Stimulated activated CD4-positive, alpha-beta T cell treated with anti-CD3 and anti-CD28 coated beads, Interleukin-4, amount 100 ng/mL, for 1 hour (primary cell): Measurements from ENCODE around the gene STIM1.

Source experiments
- DNase-seq: peaks from one replicate; pipeline ENCODE4 v3.0.0-alpha.2; 2020

Gene STIM1

DNA sequence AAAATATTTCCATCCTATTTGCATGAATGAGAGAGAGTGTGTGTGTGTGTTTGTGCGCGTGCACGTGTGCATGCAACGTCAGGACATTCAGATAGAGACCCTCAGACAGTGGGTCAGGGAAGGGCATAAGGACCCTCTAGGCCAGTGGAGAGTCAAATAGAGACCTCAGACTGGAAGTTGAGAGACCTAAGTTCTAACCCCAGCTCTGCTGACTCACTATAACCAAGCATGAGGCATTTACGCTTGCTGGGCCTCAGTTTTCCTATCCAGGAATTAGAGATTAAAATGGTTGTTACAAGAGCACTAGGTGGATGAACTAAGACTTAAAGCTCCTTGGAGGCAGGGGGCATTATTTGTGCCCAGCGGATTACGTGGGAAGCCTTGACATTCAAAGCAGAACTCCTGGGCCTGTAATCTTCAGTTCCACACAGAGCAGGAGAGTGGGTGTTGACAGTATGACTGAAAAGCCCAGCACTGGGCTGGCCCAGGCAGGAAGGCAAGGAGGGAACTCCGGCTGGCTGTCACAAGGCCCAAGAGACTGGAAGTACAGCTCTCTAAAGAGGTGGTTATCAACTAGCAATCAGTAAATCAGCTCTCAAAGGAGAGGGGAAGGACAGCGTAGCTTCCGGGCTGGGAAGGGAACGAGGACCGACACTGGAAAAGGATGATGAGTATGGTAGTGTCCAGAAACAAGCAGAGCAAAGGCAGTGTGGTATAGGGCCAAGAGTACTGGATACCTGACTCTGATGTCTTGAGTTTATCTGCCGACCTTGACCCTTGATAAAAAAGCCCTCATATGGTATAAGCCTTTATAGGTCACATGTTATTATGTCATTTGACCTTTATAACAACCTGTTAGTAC lies 23.9 kb upstream of the STIM1 start:
- DNase-seq = no peak

DNA sequence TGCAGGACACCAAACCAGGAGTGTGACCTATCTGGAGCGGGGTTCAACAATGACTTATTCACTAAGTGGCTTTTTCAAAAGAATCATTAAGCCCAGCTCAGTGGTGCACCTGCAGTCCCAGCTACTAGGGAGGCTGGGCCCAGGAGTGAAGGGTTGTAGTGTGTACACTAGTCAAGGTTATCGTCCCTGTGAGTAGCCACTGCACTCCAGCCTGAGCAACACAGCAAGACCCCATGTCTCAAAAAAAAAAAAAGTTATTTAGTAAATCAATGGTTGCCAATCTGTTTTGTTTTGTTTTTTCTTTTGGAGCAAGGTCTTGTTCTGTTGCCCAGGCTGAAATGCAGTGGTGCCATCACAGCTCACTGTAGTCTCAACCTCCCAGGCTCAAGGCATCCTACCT lies 22.6 kb upstream of the STIM1 start:
- DNase-seq = no peak

DNA sequence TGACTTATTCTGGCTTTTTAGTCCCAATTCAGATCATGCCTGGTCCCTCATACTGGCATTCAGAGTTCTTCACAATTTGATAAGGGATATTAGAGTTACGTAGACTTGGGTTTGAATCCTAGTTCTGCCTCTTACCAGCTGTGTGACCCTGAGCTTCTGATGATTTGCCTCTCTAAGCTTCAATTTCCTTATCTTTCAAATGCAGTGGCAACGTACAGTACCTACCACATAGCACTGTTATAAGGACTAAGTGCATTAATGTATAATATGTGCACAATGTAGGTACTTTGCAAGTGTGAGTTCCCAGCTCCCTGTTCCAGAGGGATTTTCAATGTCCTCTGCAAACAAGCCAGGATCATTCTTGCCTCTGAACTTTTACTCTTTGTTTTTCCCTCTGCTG lies 22.0 kb upstream of the STIM1 start:
- DNase-seq = no peak

DNA sequence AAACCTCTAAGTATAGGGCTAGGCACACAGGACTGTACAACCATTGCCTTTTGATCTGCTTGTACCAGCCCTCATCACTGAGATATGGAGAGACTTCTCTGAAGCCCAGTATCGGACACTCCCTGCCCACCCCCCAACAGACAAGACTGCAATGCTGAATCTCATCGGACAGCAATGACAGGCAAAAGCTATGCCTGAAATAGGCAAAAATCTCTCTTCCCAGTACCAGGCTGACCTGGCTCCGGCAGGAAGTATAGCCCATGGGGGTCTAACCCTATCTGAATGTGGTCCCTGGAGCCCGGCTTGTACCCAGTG lies 21.2 kb upstream of the STIM1 start:
- no peak for DNase-seq

DNA sequence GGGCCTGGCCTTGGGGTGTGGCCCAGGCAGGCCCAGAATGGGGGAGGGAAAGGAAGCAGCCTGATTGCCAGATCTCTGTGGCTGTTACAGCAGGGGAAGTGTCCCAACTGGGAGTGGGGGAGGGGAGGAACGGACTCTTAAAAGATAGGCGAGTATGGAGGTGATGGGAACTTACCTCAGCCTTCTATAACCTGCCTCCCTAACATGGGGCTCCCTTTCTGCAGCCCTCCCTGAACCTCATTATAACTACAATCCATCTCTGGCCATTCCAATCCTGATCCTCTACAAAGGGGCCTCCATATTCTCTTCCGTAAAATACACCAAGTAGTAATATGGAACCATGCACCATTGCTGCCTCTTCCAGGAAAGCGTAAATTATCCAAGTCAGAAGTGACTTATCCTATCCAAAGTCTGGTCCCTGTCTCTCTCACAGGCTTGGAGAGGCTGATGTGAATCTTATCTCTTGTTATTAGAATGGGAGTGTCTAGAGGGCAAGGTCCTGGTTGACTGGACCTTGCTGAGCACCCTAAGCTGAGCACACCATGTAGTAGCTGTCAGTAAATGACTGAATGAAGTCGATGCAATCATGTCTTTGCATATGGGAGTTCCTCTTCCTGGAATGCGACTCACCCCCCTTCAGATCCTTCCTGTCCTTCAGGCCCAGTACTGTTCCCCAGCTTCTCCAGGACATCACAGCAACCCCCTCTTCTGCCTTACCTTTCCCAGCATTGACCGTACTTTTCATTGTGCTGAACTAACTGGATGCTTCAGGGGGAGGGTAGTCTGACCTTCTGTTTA lies 20.6 kb upstream of the STIM1 start:
- DNase-seq = no peak

DNA sequence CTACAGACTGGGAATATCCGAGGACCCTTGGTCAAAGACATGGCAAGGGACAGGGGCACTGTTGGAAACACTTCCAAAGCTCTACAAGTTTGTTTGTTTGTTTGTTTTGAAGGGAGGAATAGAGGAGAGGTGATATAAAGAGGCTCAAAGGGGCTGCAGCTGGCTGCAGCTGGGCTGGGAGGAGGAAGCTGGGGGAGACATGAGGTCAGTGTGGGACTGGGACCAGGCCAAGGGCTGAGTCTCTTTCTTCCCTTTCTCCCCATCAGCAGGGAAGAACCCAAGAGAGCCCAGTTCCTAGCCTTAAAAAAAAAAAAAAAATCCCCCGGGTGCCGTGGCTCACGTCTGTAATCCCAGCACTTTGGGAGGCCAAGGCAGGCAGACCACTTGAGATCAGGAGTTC lies 19.7 kb upstream of the STIM1 start:
- DNase-seq = no peak

DNA sequence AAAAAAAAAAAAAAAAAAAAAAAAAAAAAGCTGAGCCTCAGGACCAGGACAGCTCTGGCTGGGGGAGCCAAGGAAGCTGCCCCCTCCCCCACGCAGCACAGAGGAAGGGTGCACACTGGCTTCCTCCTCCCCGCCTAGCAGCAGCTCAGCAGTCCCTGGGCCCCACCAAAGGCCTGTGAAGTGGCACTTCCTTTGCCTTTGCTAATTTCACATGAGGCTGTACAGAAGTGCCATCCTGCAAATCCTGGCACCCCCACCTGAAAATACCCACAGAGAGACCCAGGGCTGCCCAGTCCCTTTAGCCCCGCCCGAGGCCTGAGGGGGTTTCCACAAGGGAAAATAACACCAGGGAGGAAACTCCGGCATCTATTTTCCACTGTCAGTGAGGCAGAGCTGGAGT lies 18.6 kb upstream of the STIM1 start:
- peak; percentile 52 for DNase-seq

DNA sequence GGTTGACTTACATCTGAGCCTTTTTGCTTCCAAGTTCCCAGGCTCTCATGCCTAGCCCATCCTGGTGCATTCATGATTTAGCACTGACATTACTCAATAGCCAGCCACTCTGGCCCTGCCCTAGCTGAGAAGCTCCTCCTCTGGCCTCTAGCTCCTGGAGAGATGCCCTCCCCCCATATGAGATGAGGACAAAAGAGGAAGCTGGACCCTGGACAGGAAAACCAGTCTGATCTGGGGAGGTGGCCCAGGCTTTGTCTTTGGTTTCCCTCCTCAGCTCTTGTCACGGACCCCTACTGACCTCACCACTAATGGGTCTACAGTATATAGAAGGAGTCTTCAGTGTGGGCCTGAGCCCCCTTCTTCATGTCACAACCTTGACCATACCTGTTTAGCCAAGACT lies 17.7 kb upstream of the STIM1 start:
- DNase-seq = no peak

DNA sequence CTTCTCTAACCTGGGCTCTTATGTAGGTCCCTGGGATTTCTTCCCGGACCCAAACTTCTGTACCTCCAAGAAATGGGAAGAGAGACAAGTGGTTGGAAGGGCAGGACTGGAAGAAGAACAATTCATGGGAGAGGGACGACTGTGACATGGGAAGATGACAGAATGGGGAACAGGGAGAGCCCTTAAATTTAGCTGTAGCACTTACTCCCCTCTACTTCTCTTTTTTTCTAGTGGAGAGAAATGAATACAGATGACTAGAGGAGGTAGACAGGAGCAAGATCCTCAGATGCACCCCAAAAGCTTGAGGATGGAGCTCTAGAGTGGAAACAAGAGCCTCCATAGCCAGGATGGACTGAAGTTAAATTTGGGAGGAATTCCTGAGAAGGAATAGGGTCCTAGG lies 17.0 kb upstream of the STIM1 start:
- no peak for DNase-seq

DNA sequence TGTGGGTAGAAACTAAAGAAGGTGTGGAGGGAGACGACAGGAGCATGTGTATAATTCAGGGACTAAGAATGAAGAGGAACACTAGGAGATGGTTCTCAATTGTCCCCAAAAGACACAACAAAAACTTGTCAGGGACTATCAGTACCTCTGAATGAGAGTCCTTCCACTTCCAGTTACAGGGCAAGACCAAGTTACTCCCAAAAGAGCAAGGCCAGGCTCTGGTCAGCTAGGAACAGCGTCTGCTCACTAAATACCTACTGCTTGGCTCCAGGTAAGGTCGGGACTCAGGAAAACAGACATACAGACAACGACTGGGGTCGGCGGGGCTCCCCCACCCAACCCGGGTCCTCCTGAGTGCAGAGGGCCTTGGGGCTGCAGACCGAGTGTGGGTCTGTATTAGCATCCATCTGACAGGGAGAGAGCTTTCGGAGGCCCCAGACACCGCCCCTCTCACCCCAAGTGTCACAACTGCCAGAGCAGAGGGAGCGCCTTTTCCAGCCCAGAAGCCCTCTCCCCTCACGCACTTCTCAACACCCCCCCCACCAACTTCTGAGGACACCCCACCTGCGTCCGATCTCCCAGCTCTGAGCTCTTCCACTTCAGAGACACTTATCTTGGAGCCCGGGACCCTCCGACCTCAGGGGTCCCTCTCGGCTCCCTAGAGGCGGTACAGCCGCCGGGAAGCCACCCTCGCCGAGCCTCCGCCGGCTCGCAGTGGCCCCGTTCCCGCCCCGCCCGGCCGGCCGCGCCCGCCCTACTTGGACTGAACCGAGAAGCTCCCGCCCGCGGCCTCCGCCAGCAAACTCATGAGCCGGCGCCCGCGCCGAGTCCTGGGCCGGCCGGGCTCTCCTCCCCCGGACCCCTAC lies 15.2 kb upstream of the STIM1 start:
- DNase-seq = peak; percentile 45

DNA sequence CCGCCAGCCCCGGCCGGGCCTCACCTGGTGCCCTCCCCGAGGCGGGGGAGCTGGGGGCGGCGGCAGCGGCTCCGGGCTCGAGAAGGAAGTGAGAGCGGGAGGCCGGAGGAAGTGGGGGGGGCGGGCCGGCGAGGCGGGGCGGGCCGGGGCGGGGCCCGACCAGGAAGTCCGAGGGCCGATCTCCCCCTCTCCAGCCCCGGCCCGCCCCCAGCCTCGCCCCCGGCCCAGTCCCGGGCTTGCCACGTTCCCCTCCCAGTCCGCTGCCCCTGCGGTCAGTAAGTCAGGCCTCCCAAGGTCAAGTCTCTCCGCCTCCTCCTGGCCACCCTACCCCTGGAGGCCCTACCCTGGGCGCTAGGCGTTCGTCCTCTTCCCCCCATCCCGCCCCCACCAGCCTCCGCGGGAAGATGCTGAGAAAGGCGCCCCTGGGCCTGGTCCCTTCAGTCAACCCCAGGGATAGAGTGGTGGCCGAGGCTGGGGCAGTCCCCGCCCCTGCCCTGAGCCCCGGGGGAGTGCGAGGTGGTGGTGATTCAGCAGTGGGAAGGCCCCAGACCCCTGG lies 14.5 kb upstream of the STIM1 start, which contains the start of gene RHOG:
Gene RHOG, minus strand, starts transcription at position 90 of the 556 bp plus-strand sequence. CDS start 12,821 bp downstream, outside the sequence.
- DNase-seq = peak; percentile 92

DNA sequence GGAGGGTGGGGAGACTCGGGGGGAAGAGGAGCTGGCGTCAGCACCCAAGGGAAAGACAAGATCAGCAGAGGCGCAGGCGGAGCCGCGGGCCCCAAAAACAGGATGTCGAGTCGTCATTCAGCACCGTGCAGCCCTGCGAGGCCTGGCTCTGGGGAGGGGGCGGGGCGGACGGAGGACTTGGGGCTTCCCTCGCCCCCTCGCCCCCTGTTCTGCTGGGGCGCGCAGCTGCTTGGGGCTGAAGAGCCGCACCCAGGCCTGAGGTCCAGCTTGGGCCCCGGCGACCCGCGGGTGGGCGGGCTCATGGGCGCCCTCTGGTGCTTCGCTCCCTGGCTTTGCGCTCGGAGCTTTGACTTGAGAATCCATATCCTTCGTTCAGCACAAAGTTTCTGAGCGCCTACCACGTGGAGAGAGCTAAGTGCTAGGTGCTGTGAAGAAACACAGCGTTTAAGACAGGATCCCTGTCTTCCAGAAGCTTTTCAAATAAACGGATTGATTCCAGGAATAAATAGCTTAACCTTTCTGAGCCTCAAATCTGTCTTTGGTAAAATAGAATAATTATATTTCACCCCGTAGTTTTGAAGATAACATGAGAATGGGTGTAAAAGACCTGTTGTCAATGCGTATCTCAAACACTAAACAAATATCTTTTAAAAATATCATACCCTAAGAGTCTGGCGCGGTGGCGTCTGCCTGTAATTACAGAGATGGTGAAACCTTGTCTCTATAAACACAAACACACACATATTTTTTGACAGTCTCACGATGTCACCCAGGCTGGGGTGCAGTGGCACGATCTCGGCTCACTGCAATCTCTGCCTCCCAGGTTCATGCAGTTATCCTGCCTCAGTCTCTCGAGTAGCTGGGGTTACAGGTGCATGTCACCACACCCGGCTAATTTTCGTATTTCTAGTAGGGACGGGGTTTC lies 13.8 kb upstream of the STIM1 start:
- DNase-seq = no peak

DNA sequence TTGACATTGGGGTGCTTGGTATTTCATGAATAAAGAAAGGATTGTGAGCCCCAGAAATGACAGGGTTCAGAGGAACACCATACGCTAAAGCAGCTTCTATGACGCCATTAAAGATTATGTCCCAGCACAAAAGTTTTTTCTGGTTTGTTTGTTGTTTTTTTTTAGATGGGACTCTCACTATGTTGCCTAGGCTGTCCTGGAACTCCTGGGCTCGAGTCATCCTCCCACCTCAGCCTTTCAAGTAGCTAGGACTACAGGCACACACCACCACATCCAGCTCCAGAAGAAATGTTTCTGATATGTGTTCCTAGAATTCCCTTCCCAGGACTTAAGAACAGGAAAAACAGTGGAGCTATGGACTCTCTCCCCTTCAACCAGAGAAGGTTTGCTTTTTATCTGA lies 12.1 kb upstream of the STIM1 start:
- no peak for DNase-seq

DNA sequence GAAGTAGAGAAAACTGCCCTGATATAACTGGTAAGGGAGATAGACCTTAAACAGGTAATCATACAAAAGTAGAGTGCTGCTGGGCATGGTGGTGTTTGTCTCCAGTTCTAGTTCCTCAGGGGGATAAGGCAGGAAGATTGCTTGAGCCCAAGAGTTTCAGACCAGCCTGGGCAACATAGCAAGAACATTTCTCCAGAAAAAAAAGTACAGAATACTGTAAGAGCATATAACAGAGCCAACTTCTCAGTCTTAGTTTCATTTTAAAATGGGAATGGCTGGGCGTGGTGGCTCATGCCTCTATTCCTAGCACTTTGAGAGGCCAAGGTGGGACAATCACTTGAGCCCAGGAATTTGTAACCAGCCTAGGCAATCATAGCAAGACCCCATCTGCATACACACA lies 10.2 kb upstream of the STIM1 start:
- no peak for DNase-seq

DNA sequence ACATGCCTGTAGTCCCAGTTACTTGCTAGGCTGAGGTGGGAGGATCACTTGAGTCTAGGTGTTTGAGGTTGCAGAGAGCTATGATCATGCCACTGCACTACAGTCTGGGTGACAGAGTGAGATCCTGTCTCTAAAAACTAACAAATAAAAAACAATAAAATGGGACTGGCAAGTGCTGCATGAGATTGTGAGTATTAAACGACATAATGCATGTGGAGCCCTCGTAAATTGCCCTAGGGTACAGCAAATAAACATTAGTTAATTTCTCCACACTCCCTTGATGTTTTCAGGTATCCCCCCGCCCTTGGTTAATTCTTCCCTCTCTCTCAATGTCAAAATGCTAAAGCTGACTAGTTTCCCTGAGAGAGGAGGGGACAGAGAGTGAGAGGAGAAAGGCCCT lies 9.8 kb upstream of the STIM1 start:
- no peak for DNase-seq

DNA sequence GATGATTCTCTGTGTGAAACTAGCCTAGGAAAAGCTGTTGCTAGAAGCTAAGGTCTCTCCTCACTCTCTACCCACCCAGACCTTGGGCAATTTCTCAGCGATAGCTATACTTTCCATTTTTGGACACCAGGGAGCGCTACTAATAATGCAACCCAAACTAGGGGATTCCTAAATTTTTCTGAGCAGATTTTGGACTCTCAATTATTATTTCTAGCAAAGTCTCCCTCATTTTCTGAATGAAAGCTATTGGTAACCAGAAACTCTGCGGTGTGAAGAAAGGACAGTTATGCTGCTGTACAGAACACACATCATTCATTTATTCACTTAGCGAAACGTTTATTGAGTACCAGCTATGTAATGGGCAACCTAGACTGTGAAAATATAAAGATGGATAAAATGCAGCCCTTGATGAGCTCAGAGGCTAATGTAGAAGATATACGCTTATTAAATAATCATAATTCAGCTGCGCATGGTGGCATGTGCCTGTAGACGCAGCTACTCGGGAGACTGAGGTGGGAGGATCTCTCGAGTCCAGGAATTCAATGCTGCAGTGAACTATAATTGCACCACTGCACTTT lies 6.1 kb upstream of the STIM1 start:
- no peak for DNase-seq

DNA sequence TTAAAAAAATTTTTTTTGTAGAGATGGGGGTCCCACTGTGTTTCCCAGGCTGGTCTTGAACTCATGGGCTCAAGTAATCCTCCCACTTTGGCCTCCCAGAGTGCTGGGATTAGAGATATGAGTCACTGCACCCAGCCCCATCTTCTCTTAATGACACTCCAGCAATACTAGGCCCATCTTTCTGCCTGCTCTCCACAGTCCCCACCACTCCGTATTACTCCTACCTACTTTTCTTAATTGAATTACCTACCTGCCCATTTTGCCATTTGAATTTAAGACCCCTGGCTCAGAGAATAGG lies 2.0 kb upstream of the STIM1 start:
- DNase-seq = no peak

DNA sequence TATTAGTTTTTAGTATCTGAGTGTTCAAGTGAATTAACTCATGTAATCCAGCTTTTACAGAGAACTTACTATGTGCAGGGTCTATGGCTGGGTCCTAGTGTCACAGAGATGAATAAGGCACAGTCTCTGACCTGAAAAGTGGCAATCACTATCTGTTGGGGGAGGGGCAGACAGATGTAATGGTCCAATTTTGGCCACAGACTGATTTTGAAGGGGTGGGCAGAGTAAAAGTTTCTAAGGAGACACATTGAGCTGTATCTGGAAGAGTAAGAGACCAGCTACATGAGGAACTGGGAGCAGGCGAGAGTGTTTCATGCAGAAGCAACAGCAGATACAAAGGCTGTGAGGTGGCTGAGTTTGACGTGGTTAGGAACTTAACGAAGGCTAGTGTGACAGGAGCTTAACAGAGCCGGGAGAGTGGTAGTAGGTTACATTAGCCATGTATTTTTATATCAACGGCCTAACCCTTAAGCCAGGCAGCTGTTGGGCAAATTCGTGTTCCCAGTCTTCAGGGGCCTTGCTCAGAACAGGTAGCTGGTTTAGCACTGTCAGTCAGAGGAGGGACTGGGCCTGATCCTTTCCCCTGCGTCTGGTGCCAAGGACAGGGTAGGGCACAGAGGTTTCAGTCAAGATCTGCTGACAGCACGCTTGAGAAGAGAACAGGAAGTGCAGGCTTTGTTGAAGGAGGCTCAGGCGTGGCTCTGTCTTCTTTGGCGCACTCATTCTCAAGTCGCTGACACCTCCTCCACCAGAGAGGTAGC lies 1.4 kb upstream of the STIM1 start:
- peak; percentile 58 for DNase-seq

DNA sequence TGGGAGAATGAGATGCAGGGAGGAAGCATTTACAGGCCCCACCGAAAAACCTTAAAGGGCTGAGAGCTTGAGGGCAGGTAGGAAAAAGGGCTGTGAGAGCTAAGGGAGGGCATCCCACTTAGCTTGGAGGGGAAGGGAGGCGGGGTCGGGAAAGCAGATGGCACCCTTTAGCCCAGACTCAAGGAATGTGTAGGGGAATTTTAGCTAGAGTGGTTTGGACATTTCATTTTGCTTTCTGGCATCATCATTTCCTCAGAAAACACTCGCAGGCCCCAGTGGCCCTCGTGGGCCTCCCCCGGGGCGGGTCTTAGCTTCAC lies 846 bp upstream of the STIM1 start:
- DNase-seq = no peak

DNA sequence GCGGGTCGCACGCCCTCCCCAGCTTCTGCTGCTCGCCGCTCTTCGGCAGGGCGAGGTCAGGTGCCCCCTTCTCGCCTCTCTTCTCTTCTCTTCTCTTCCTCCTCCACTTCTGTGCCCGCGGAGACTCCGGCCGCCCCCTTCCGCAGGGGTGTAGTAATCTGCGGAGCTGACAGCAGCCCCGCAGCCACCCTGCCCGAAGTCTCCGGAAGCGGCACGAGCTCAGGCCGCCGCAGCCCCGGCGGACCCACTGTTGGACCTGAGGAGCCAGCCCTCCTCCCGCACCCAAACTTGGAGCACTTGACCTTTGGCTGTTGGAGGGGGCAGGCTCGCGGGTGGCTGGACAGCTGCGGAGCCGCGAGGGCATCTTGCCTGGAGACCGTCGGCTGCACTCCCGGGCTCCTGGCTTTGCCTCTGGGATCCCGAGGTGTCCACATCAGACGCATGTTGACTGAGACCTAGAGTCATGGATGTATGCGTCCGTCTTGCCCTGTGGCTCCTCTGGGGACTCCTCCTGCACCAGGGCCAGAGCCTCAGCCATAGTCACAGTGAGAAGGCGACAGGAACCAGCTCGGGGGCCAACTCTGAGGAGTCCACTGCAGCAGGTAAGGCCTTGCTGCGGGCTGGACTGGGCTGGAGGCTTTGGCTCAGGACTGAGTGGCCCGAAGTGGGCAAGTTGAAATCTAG lies 486 bp downstream of the STIM1 start:
- DNase-seq = peak; percentile 46
